ENCODE measurements around the gene B9D2.

B9D2 gene

GRCh38 chr19:41352609-41353465, 11.1 kb downstream of the B9D2 start (continued):
- TF ChIP-seq ZNF776 (tag by site-specific recombination; IDR thresholded peaks at IDR 0.05; ENCODE audit: borderline replicate concordance): no peak
- TF ChIP-seq INSM2 (tag by site-specific recombination; IDR thresholded peaks at IDR 0.05): no peak
- no peak; the same call in none of the 2 replicates for TF ChIP-seq KLF1 (tag by site-specific recombination; IDR thresholded peaks at IDR 0.05)
- peak; percentile 27; the same call in 1 of the 2 replicates for TF ChIP-seq ZNF76 (tag by site-specific recombination; IDR thresholded peaks at IDR 0.05; ENCODE audit: borderline replicate concordance, low read depth)
- TF ChIP-seq ZSCAN5A (tag by site-specific recombination; IDR thresholded peaks at IDR 0.05): no peak
- no peak for TF ChIP-seq ZNF48 (tag by site-specific recombination; IDR thresholded peaks at IDR 0.05)
- TF ChIP-seq ZNF148 (tag by site-specific recombination; IDR thresholded peaks at IDR 0.05; ENCODE audit: borderline replicate concordance): no peak
- TF ChIP-seq ZNF513 (tag by site-specific recombination; IDR thresholded peaks at IDR 0.05): no peak
- no peak; the same call in 1 of the 2 replicates for TF ChIP-seq ZNF623 (tag by site-specific recombination; IDR thresholded peaks at IDR 0.05)
- no peak for TF ChIP-seq ZFP3 (tag by site-specific recombination; IDR thresholded peaks at IDR 0.05; ENCODE audit: low read depth)
- TF ChIP-seq ZNF175 (tag by site-specific recombination; IDR thresholded peaks at IDR 0.05): no peak
- TF ChIP-seq ZNF785 (tag by site-specific recombination; IDR thresholded peaks at IDR 0.05): no peak
- TF ChIP-seq ZBTB8A (tag by site-specific recombination; IDR thresholded peaks at IDR 0.05): 0 out of 2 replicates have a peak, but pooled peaks have one; percentile 22
- no peak for TF ChIP-seq IKZF3 (tag by site-specific recombination; IDR thresholded peaks at IDR 0.05)
- TF ChIP-seq ZNF664 (tag by site-specific recombination; IDR thresholded peaks at IDR 0.05): no peak
- no peak for TF ChIP-seq ZNF423 (tag by site-specific recombination; IDR thresholded peaks at IDR 0.05)
- no peak for TF ChIP-seq ZNF274 (IDR thresholded peaks at IDR 0.05; ENCODE audit: low read length)
- TF ChIP-seq ZNF274 (tag by site-specific recombination; IDR thresholded peaks at IDR 0.05; ENCODE audit: borderline replicate concordance): no peak
- no peak for TF ChIP-seq ZNF292 (tag by site-specific recombination; IDR thresholded peaks at IDR 0.05; ENCODE audit: borderline replicate concordance, low read depth)
- TF ChIP-seq ZBTB6 (tag by site-specific recombination; IDR thresholded peaks at IDR 0.05): 0 out of 2 replicates have a peak, but pooled peaks have one; percentile 7
- TF ChIP-seq KLF7 (tag by site-specific recombination; IDR thresholded peaks at IDR 0.05; ENCODE audit: borderline replicate concordance): no peak
- no peak for TF ChIP-seq ZNF660 (tag by site-specific recombination; IDR thresholded peaks at IDR 0.05)
- no peak for TF ChIP-seq ZNF302 (tag by site-specific recombination; IDR thresholded peaks at IDR 0.05; ENCODE audit: low read depth)
- TF ChIP-seq KLF17 (tag by site-specific recombination; IDR thresholded peaks at IDR 0.05): no peak
- TF ChIP-seq ZNF549 (tag by site-specific recombination; IDR thresholded peaks at IDR 0.05): no peak
- TF ChIP-seq WT1 (tag by site-specific recombination; IDR thresholded peaks at IDR 0.05): no peak; the same call in 1 of the 2 replicates
- no peak for TF ChIP-seq ZNF449 (tag by site-specific recombination; IDR thresholded peaks at IDR 0.05)
- no peak for TF ChIP-seq ZFP69B (tag by site-specific recombination; IDR thresholded peaks at IDR 0.05)
- TF ChIP-seq MEIS1 (CRISPR knock-in tag; IDR thresholded peaks at IDR 0.05; ENCODE audit: borderline replicate concordance): no peak
